ENCODE measurements around the gene TBC1D4. TPM values are rescaled to one million over a fixed set of nuclear protein-coding genes. Genes with fewer than 3 reads are reported as not detected.

Gene TBC1D4
- total RNA-seq, 1 experiment from 2014 or later = 15.4 TPM

DNA sequence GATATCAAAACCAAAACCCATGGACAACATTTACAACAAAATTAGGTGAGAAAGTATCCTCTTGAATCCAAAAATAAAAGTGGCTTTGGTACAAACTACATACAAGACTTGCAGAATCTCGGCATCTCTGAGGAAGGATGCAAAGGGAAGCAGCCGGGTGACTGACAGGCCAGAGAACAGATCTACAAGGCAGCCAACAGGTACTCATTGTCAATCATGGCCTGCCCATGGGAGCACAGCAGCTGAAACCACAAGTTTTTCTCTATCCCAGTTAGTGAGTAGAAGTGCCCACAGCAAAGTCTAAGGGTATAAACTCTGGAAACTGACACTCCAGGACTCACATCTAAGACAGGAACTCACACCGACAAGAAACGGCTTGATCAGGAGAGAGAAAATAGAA, 74.5 kb downstream of the TBC1D4 start:
- Mint-ChIP-seq H3K36me3 (ENCODE audit: insufficient read depth, unreplicated experiment) (no peaks in the 10 kb centered on the region), H3K4me3 (ENCODE audit: low read depth, unreplicated experiment) (no peak overlapping the region), H3K27ac (ENCODE audit: unreplicated experiment) (no peak overlapping the region), H3K4me1 (ENCODE audit: low read depth, unreplicated experiment) (no peaks in the 10 kb centered on the region), H3K9me3 (ENCODE audit: low read depth, unreplicated experiment) (no peaks in the 10 kb centered on the region), H3K27me3 (ENCODE audit: unreplicated experiment) (no peaks in the 10 kb centered on the region)
- intact Hi-C loops (cut with micrococcal nuclease; ENCODE audit: unreplicated experiment) = no loop called here
- BruUV-seq (replicated peaks) = no TSS peak
- no peak for DNase-seq
- TF ChIP-seq, protein P1, sequence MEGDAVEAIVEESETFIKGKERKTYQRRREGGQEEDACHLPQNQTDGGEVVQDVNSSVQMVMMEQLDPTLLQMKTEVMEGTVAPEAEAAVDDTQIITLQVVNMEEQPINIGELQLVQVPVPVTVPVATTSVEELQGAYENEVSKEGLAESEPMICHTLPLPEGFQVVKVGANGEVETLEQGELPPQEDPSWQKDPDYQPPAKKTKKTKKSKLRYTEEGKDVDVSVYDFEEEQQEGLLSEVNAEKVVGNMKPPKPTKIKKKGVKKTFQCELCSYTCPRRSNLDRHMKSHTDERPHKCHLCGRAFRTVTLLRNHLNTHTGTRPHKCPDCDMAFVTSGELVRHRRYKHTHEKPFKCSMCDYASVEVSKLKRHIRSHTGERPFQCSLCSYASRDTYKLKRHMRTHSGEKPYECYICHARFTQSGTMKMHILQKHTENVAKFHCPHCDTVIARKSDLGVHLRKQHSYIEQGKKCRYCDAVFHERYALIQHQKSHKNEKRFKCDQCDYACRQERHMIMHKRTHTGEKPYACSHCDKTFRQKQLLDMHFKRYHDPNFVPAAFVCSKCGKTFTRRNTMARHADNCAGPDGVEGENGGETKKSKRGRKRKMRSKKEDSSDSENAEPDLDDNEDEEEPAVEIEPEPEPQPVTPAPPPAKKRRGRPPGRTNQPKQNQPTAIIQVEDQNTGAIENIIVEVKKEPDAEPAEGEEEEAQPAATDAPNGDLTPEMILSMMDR (IDR thresholded peaks at IDR 0.05; ENCODE audit: unreplicated experiment) = no peak
- CTCF ChIA-PET = no interaction called here

GRCh38 chr13:75405976-75406703, 75.8 kb downstream of the TBC1D4 start:
- CTCF ChIA-PET = no interaction called here
- no TSS peak for BruUV-seq (replicated peaks)
- no peaks in the 10 kb centered on the region for H3K36me3 Mint-ChIP-seq (ENCODE audit: insufficient read depth, unreplicated experiment)
- DNase-seq = no peak
- TF ChIP-seq, protein P1 (IDR thresholded peaks at IDR 0.05; ENCODE audit: unreplicated experiment) = no peak
- H3K27me3 Mint-ChIP-seq (ENCODE audit: unreplicated experiment) = no peaks in the 10 kb centered on the region
- no peak overlapping the region for H3K27ac Mint-ChIP-seq (ENCODE audit: unreplicated experiment)
- intact Hi-C loops (cut with micrococcal nuclease; ENCODE audit: unreplicated experiment) = no loop called here
- H3K4me3 Mint-ChIP-seq (ENCODE audit: low read depth, unreplicated experiment) = no peak overlapping the region
- H3K9me3 Mint-ChIP-seq (ENCODE audit: low read depth, unreplicated experiment) = no peaks in the 10 kb centered on the region
- peaks cover 4% of the 10 kb centered on the region for H3K4me1 Mint-ChIP-seq (ENCODE audit: low read depth, unreplicated experiment)

DNA sequence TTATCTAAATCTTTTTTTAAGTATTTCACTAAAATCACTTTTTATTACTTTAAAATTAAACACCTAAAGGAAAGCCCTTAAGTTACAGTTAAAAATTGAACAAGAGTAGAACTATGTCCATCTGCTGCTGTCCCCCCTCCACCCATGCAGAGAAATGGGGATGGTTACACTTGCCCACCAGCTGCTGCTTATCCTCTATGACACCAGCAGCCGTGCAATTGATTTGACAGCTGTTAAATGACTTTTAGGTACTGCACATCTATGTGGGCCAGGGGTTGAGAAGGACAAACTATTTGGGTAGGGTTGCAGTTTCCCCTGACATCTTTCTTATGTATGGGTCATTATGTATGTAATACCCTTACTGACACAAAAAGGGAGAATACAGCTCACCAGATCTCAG, 77.2 kb downstream of the TBC1D4 start:
- CTCF ChIA-PET = interaction anchor here (0.7 kb wide), 1 partner anchor 91 kb away, joined by 3 read pairs; no protein-coding TSS in a partner anchor
- TF ChIP-seq, protein P1 (IDR thresholded peaks at IDR 0.05; ENCODE audit: unreplicated experiment) = no peak
- no peak overlapping the region for H3K27ac Mint-ChIP-seq (ENCODE audit: unreplicated experiment)

GRCh38 chr13:75402787-75403186, 79.2 kb downstream of the TBC1D4 start:
- no peaks in the 10 kb centered on the region for H3K36me3 Mint-ChIP-seq (ENCODE audit: insufficient read depth, unreplicated experiment)
- TF ChIP-seq, protein P1 (IDR thresholded peaks at IDR 0.05; ENCODE audit: unreplicated experiment) = no peak
- CTCF ChIA-PET = interaction anchor here (1.2 kb wide), 1 partner anchor 14 kb away, joined by 5 read pairs; no protein-coding TSS in a partner anchor
- no peak for DNase-seq
- peaks cover 18% of the 10 kb centered on the region for H3K4me1 Mint-ChIP-seq (ENCODE audit: low read depth, unreplicated experiment)
- intact Hi-C loops (cut with micrococcal nuclease; ENCODE audit: unreplicated experiment) = no loop called here
- BruUV-seq (replicated peaks) = no TSS peak
- H3K27me3 Mint-ChIP-seq (ENCODE audit: unreplicated experiment) = no peaks in the 10 kb centered on the region
- no peaks in the 10 kb centered on the region for H3K9me3 Mint-ChIP-seq (ENCODE audit: low read depth, unreplicated experiment)
- no peak overlapping the region for H3K27ac Mint-ChIP-seq (ENCODE audit: unreplicated experiment)
- H3K4me3 Mint-ChIP-seq (ENCODE audit: low read depth, unreplicated experiment) = no peak overlapping the region

More for the DNA sequence above, 77.2 kb downstream of the TBC1D4 start:
- Mint-ChIP-seq H3K27me3 (ENCODE audit: unreplicated experiment) (no peaks in the 10 kb centered on the region), H3K36me3 (ENCODE audit: insufficient read depth, unreplicated experiment) (no peaks in the 10 kb centered on the region), H3K4me1 (ENCODE audit: low read depth, unreplicated experiment) (peaks cover 18% of the 10 kb centered on the region), H3K9me3 (ENCODE audit: low read depth, unreplicated experiment) (no peaks in the 10 kb centered on the region), H3K4me3 (ENCODE audit: low read depth, unreplicated experiment) (no peak overlapping the region)
- intact Hi-C loops (cut with micrococcal nuclease; ENCODE audit: unreplicated experiment) = no loop called here
- no TSS peak for BruUV-seq (replicated peaks)
- no peak for DNase-seq
